Measurements from ENCODE around the gene SCO2. TPM values are rescaled to one million over a fixed set of nuclear protein-coding genes. Genes with fewer than 3 reads are reported as not detected.

Gene SCO2
- total RNA-seq (1 to 10 TPM in 2 of 9 donors, under 1 TPM in 2, not detected in 5; 0.67 to 2.6 (median 0.94) TPM), polyA plus RNA-seq (1 to 10 TPM in 1 of 2 donors, not detected in 1; 2.0 TPM)
- long read RNA-seq, donor 1, partial matches to known transcripts: 0 of 6 reads
- long read RNA-seq, donor 1, other reads (novel, unspliced or antisense): 6 of 6 reads
- long read RNA-seq, donor 2, partial matches to known transcripts: 0 of 5 reads
- long read RNA-seq, donor 2, other reads (novel, unspliced or antisense): 4 of 5 reads
- long read RNA-seq, donor 3, partial matches to known transcripts: 0 of 9 reads
- long read RNA-seq, donor 3, other reads (novel, unspliced or antisense): 9 of 9 reads

GRCh38 chr22:50525104-50525857 lies at the start of gene SCO2:
Gene SCO2, minus strand, starts transcription at chr22:50525598. Its CDS starts 1,187 bp downstream, at chr22:50524411.
- peak in 1 of 2 donors; percentile 87 for TF ChIP-seq POLR2A (IDR thresholded peaks at IDR 0.05)
- TF ChIP-seq CTCF (IDR thresholded peaks at IDR 0.05): peak in 11 of 12 donors; percentile 14 to 56 (median 32)
- Histone ChIP-seq H3K27me3 (peaks cover 0 to 12% (median 0%) of the 10 kb centered on the region in 9 donors), H3K36me3 (peaks cover 0 to 64% (median 36%) of the 10 kb centered on the region in 9 donors), H3K4me1 (peaks cover 0 to 50% (median 29%) of the 10 kb centered on the region in 12 donors), H3K4me3 (peak within 1 kb of the TSS; percentile 47 to 89 (median 74)), H3K9me3 (no peaks in the 10 kb centered on the region), H3K27ac (peak within 1 kb of the TSS; percentile 83 to 99 (median 94))
- 0 to 1% (median 1%) methylated on average over 19 to 84 of the region's 84 CpGs for WGBS, 4 donors
- DNase-seq (peak; percentile 97 to 99 (median 97)), ATAC-seq (peak; percentile 68 to 75 (median 72))
- intact Hi-C loops (cut with DNase I): loop anchor here in 4 of 10 donors (1.0 to 10.0 kb wide), 6 partner anchors 16 to 280 kb away; partner anchors contain the start of genes NCAPH2 (in 2 of the 4), SYCE3 (in 2 of the 4) and TUBGCP6 (in 1 of the 4)

GRCh38 chr22:50574383-50574755 lies 49.0 kb upstream of the SCO2 start:
- Histone ChIP-seq H3K27me3 (no peaks in the 10 kb centered on the region), H3K9me3 (no peaks in the 10 kb centered on the region), H3K27ac (no peak overlapping the region), H3K4me3 (no peak overlapping the region), H3K4me1 (peaks cover 0 to 68% (median 13%) of the 10 kb centered on the region in 12 donors), H3K36me3 (peaks cover 0 to 71% (median 55%) of the 10 kb centered on the region in 9 donors)
- intact Hi-C loops (cut with DNase I): no loop called here
- 87 to 92% (median 89%) methylated on average over 10 to 11 of the region's 11 CpGs for WGBS, 4 donors
- no peak for TF ChIP-seq POLR2A (IDR thresholded peaks at IDR 0.05)
- no peak for TF ChIP-seq CTCF (IDR thresholded peaks at IDR 0.05)
- ATAC-seq (no peak), DNase-seq (no peak)

GRCh38 chr22:50573491-50574382 lies 48.3 kb upstream of the SCO2 start:
- 82 to 89% (median 87%) methylated on average over 13 to 26 of the region's 26 CpGs for WGBS, 4 donors
- H3K4me1 ChIP-seq: peaks cover 0 to 62% (median 6%) of the 10 kb centered on the region in 12 donors
- peaks cover 0 to 73% (median 62%) of the 10 kb centered on the region in 9 donors for H3K36me3 ChIP-seq
- intact Hi-C loops (cut with DNase I): no loop called here
- TF ChIP-seq CTCF (IDR thresholded peaks at IDR 0.05): no peak
- TF ChIP-seq POLR2A (IDR thresholded peaks at IDR 0.05): no peak
- ATAC-seq (no peak), DNase-seq (no peak)
- no peaks in the 10 kb centered on the region for H3K9me3 ChIP-seq
- no peak overlapping the region for H3K27ac ChIP-seq
- no peak overlapping the region for H3K4me3 ChIP-seq
- H3K27me3 ChIP-seq: no peaks in the 10 kb centered on the region

Data from heart left ventricle (tissue), 16 donors.